HG03280 (cell line): ENCODE measurements around the gene PPM1H.
"Not testable (repeated sequence)": the region's sequence is repeated elsewhere in the genome, so short reads cannot be mapped to it uniquely, and the experiment has no call there.

Source experiments
- ATAC-seq: cut with Tn5 transposase; IDR thresholded peaks from one replicate; pipeline ENCODE4 v1.9.1; 2021; ENCODE audit warnings: mild to moderate bottlenecking, moderate library complexity; ENCODE audit not compliant: unreplicated experiment

The PPM1H gene

DNA sequence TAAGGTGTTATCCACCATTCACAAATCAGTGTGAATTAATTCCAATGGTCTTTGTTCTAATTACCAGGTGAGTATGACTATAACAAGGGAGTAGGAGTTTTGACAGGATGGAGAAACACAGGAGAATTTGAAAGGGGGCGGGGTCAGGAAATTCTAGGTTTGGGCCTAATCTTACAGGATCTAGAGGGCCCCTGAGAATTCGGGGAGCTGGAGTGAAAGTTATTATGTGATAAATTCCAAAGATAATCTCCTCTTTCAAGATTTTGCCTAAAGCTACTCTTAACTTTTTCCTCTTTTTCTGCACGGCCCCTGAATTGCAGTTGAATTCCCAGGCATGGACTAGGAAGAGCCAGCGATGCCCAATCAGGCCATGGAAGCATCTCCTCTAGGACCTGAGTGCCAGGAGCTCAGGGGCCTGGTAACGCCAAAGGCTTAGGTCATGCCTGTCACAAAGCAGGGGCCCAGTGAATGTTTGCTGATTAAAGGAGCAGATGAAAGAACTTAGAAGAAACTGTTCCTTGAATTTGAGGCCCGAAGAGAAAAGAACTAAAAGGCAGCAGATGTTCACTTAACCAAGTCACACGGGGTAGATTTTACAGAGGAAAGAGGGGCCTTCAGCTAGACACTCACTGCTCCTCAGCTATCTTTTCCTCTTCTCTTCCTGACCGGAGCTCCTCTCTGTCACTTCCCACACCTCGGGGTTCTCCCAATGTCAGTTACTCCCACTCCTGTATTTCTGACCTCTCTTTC, 195.5 kb downstream of the PPM1H start:
- ATAC-seq: no peak

DNA sequence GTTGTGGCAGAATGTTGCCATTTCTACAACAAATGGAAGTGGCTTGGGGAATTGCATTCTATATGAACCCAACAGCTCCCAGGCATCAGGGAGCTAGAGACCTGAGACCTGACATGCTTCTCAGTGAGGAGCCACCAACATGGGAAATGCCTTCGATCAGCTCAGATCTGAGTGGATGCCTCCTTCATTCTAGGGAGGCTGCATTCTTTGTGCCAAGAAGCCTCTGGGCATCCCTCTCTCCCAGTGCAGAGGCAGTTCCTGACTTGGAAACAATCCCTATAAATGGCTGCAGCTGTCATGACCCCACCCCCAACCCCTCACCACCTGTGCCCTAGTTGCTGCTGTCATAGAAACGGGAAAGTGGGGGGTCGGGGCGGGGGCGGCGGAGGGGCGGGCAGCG, 196.3 kb downstream of the PPM1H start:
- ATAC-seq: no peak

DNA sequence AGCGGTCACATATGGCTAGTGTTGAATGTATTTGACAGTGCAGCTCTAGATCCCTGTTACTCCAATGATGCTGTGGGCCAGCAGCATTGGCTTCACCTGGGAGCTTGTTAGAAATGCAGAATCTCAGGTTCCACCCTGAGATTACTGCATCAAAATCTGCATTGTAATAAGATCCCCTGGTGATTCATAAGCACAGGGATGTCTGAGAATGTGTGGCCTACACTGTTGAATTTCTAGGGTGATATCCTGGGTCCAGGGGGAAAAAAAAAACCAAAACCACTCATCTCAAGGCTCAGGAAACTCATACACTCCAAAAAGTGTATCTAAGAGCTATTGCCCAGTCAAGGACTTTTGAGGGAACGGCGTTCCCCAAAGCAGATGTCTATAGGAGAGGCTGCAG, 196.8 kb downstream of the PPM1H start:
- ATAC-seq: no peak

DNA sequence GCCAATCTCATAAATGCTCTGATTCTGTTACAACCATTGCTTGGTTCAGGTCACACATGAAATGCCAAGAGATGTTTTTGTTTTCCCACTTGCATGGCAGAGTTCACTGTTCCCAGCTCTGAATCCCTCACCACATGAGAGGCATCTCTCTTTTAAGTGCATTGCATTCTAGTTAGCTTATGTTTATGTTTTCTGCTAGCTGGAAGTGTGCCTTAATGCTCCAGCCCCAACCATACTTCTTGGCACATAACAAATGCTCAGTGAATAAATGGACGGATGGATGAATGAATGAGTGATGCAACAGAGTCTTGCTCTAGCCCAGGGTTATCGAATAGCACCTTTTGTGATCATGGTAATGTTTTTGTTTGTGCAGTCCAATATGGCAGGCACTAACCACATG, 197.3 kb downstream of the PPM1H start:
- no peak for ATAC-seq

DNA sequence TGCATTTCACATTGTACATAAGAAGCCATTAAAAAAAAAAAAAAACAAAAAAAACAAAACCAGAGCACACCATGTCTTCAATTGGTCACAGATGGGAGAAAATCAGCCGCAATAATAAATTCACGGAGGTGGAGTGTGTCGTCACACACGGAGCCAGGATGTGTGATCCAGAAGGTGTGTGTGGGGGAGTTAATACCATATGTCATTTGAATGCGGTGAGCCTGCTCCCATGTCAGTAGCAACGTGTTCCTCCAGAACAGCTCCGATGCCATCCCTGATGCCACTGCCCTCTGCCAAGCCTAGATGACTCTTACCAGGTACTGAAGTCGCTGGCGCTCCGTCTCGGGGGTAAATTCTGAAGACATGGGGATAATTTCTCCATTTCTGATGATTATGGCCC, 197.8 kb downstream of the PPM1H start:
- no peak for ATAC-seq

DNA sequence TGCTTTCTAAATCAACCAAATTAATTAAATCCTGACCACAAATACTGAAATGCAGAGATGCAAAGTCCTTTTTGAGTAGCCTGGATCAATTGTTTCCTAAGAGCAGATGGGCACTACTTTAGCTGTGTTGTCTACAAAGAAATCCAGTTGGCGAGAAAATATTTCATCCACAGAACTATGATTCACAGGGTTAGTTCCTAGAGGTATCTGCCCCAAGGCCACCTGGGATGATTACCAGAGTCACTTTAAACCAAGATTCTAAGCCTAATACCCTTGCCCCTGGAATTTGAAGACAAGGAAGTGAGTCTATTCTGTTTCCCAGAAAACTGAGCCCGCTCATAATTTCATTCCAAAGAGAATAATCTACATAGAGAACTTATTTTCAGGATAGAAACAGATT, 198.4 kb downstream of the PPM1H start:
- no peak for ATAC-seq

DNA sequence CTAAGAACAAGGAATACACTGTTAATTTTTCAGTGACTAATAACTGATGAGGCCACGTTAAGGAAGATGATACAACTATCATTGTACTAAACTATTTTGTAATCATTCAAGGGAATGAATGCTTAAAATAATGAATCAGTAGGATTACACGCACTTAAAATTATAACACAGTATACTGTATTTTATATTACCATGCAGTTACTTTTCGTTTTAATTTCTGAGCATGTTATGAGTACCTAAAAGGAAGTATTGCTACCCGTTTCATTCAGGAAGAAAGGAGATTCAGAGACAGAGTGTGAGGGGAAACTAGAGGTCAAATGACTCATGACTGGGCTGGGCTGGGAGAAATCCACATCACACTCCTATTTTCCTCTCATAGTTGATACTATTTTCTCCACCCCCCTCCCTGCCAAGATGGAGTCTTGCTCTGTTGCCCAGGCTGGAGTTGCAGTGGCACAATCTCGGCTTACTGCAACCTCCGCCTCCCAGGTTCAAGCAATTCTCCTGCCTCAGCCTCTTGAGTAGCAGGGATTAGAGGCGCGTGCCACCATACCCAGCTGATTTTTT, 202.0 kb downstream of the PPM1H start:
- ATAC-seq: no peak

DNA sequence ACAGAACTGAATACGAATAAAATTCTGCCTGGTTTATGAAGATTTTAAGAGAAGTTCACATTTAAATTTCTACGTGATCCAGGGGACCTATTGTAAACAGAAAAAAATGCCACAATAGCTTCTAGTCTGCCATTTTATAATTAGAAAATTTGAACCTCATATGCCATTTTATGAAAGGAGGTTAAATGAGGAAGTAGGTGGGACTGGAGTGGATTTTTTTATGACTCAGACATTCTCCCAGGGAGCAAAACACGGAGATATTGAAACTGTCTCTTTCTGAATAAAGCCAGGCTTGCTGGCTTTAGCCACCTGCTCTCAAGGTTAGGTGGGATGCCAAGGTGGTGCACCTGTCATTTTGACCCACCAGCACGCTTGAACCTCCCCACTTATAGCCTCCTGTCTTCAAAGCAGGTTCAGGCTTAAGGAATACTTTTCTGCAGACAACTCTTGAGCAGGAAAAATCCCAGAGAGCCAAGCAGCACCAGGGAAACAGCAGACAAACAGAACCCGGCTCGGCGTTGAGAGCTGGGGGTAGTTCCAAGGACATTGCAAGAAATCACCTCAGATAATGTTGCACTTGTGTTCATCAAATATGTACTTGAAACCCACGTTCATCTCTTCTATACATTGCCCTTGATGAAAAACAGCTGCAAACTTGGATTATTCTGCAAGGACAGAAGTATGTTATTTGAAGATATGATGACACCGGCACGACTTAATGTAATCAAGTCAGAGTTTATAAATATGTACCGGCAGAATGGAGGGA, 203.7 kb downstream of the PPM1H start:
- ATAC-seq: no peak

DNA sequence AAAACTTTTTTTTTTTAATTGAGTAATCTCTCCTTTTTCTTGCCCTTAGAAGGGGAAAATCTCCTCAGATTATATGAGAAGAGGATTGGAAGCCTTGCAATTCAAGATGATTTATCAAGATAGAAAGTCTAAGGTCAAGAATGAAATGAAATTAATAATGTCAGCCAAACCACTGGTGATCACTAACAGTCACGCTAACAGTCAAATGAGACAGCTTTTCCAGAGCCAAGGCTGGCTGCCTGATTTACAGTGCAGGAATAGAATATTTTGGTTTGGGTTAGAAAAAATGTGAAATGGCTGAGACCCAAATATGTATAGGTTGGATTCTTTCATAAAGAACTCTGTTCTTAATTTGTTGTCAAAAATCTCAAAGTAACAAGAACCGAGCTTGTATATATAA, 204.3 kb downstream of the PPM1H start:
- no peak for ATAC-seq

DNA sequence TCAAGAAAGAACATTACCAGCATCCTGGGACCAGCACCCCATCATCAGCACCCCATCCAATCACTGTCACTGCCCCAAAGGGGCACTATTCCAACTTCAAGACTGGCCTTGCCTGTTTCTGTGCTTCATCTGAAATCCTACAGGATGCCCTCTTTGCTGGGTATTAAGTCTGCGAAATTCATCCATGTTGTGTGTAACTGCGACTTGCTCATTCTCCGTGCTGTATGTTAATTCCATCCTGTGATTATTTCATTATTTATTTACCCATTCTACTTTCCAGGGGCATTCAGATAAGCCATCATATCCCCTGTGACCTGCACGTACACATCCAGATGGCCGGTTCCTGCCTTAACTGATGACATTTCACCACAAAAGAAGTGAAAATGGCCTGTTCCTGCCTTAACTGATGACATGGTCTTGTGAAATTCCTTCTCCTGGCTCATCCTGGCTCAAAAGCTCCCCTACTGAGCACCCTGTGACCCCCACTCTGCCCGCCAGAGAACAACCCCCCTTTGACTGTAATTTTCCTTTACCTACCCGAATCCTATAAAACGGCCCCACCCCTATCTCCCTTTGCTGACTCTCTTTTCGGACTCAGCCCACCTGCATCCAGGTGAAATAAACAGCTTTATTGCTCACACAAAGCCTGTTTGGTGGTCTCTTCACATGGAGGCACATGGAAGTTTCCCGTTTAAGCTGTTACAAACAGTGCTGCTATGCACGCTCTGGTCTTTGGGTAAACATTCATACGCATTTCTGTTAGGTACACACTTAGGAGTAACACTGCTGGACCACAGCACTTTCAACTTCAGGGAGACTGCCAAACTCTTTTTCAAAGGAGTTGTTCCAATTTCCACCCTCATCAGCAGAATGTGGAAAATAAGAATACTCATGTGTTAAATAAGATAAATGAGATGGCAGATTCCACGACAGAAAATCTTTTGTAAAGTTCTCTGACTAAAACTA, 205.1 kb downstream of the PPM1H start:
- not testable (repeated sequence) for ATAC-seq

DNA sequence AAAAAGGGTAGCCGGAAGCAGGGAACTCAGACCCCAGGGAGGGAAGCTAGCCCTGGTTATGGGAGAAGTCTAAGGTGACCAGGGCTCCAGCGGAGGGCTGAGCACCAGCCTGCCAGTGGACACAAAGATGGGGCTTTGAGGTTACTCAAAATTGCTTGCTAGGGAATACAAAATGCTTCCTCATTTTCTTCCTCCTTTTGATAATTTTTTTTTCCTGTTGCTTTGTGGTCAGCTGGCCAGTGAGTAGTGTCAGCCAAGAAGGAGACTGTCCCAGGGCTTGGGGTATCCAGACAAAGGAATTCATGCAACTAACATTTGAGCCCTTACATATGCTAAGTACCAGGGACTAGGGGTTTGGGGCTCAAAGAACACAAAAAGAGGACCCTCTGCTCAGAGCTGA, 206.2 kb downstream of the PPM1H start:
- no peak for ATAC-seq

DNA sequence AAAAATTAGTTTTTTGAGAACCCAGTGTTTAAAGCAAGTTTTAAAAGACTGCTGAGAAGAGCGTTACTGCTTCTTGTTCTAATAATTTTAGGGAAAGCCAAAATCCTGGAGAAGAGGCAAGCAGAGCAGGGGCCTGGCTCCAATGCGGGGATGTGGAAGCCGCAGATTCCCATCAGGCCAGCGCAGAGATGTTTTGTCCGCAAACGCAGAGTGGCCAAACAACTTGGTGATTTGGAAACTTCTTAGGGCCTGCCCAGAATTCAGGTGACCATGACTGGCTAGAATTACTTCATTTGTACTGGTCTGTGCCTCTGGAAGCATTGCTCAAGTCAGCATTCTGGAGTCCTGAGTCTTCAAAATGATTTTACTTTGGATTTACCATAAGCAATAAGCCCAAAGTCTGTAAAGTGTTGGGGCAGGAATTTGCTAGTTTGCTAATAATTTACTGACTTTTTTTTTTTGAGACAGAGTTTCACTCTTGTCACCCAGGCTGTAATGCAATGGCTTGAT, 208.4 kb downstream of the PPM1H start:
- ATAC-seq: no peak

DNA sequence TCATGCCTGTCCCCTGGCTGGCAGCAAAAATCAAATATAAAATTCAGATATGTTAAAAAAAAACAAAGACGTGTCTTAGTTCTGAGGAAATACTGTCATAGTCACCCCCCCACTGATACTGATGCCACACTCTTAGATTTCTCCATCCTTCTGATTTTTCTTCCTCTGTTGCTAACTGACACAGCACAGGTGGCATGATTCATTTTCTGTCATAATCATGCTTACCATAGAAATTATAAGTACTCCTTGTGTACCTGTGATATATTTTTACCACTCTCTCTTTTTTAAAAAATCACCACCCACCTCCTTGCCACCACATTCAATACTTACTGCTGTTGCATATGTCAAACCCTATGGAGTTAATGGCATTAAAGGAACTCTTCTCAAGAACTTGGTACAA, 209.2 kb downstream of the PPM1H start:
- no peak for ATAC-seq

DNA sequence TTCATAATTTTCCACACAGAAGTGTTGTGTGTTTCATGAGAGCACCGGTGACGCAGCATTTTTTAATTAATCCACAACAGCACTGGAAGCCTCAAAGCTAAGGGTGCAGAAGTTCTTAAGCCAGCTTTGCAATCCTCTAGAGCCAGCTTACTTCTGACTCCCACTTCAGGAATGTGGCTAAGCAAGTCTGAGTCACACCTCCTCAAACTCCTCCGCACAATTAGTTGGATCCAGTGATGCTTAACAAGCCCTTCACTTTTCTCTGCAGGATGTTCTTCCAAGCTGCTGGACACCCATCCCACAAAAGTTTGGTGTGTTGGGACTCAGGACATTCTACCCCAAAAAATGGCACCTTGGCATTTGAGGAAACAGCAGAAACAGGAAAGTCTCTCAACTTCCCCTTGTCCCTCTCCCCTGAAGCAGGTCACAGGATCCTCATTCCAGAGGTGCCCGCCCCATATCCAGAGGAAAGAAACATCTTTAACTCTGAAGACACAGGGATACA, 210.0 kb downstream of the PPM1H start:
- no peak for ATAC-seq

DNA sequence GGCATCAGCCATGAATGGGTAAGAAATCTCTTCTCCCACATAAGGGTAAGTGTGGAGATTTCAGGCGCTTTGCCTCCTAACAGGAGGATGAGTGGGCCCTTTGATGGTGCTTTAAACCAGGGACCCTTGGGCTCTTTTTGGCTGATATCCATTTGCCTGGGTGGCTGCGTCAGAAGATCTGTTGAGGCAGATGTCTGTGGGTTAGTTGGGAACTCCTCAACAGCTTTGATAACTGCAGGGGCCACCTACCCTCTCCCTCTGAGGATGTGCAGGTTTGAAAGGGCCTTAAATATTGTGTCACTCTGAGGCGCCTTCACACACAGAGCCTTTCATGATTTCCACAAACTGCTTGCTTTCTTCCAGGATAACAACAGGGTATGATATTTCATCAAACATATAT, 210.7 kb downstream of the PPM1H start:
- ATAC-seq: no peak

DNA sequence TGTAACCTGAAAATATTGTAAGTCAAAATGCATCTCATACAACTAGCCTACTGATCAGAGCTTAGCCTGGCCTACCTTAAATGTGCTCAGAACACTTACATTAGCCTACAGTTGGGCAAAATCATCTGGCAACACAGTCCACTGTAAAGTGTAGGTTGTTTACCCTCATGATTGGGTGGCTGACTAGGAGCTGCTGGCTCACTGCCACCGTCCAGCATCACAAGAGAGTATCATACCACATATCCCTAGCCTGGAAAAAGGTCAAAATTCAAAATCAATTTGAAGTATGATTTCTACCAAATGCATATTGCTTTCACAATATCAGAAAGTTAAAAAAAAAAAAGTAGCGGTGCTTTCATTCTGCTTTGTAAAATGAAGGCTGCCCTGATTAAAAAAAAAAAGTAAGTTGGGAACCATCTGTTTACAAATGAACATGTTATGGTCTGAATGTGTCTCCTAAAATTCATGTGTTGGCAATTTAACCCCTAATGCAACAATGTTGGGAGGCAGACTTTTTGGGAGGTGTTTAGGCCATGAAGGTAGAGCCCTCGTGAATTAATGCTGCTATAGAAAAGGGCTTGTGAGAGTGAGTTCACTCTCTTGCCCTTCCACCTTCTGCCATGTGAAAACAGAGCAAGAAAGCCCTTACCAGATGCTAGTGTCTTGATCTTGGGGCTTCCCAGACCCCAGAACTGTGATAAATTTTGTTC, 211.8 kb downstream of the PPM1H start:
- no peak for ATAC-seq

DNA sequence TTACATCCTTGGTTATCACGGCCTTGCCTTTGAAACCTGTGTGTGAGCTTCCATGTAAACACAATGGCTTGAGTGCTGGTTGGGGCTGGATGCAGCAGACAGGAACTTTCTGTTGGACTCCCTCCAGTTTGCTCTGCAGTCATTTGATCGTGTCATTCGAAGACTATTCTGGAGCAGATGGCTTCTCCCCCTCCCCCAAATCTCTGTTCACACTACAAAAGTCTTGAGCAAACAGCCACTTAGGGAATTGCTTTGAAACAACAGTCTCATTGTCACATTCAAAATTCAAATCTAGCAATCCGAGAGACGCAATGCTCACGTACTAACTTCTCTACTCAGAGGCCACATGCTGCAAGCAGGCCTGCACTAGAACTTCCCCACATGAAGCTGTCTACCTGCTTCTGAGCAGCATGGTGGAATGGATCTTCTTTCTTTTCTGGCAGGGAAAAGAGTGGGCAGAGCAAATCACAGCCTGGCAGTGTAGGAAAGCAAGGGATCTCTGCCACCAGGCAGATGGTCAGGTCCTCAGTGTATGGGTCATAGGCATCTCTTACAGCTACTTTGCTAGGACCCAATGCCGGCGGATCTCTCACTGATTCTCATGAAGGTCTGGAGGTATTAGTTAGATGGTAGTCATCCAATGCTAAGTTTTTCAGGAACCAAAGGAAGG, 214.2 kb downstream of the PPM1H start:
- ATAC-seq: no peak

DNA sequence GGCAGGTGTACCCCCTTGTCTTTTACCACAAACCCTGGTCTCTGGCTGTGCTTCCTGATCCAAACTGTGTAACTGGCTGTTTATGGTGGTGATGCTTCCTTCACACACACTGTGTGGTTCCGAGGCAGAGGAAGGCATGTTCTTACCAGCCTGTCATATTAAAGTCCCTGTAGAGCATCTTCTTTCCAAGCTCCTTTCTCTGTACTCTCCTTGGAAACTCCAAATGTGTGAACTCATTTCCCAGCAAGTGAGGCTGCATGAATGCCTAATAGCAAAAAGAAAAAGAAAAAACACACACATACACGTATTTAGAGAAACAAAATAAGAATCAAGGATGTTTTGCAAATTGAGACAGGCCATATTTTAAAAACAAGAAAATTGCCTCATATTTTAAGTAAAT, 214.9 kb downstream of the PPM1H start:
- no peak for ATAC-seq

DNA sequence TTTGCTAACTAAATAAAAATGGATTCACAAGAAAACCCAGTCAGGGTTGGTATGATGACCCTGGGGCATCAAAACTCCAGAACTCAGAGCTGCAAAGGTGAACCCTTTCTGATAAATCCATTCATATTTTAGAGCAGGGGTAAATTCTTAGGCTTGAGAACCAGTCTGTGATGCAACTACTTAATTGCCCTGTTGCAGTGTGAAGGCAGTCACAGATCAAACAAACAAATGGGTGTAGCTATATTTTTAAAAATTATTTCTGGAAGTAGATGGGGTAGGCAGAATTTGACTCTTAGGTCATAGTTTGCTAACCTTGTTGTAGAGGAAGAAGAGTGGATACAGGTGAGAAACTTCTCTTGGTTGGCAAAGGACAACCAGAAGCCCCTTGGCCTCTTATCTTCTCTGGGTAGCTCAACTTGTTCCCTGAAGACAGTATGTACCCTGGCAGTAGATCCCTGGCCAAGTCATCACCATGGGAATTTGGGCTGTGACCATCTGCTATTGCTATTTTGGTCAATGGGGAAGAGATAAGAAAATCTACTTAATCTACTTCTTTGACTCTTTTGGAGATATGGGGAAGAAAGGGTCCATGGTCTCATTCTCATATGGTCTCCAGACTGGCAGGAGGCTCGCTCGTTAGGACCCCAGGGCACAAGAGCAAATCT, 216.1 kb downstream of the PPM1H start:
- ATAC-seq: no peak
